GM12878 (cell line): Measurements from ENCODE around the gene ROBO1.

Experiments used
- EZH2 ChIP-seq: IDR thresholded peaks from 2 replicates; pipeline ENCODE4 v1.6.1; 2012; ENCODE audit warnings: low read depth, mild to moderate bottlenecking, control low read depth, inconsistent platforms, low read length, borderline replicate concordance; ENCODE audit not compliant: control insufficient read depth
- FOS ChIP-seq: IDR thresholded peaks from 3 replicates; pipeline ENCODE4 v1.6.1; 2011; ENCODE audit warnings: borderline replicate concordance; ENCODE audit not compliant: insufficient read length; ENCODE audit errors: extremely low read depth
- JUNB ChIP-seq: IDR thresholded peaks from 2 replicates; pipeline ENCODE4 v1.6.1; 2016; ENCODE audit warnings: antibody characterized with exemption, mild to moderate bottlenecking
- NR2C1 ChIP-seq: fragments of 450-650 bp; IDR thresholded peaks from 2 replicates; pipeline ENCODE4 v1.6.1; 2017; ENCODE audit warnings: antibody characterized with exemption, mild to moderate bottlenecking, moderate library complexity
- SRF ChIP-seq, 2 experiments: IDR thresholded peaks; 2 replicates each; pipeline ENCODE4 v1.6.1; 2011; ENCODE audit warnings: low read depth in 2 of 2, low read length in 2 of 2, mild to moderate bottlenecking in 1 of 2, moderate library complexity in 1 of 2
- SUZ12 ChIP-seq: fragments of 200-600 bp; sonication (generic); IDR thresholded peaks from one replicate; pipeline ENCODE4 v1.6.1; 2018; ENCODE audit warnings: antibody characterized with exemption, mild to moderate bottlenecking; ENCODE audit not compliant: unreplicated experiment
- TF ChIP-seq, protein P1 (sequence below), 3 experiments: IDR thresholded peaks in 2 of 3; conservative IDR thresholded peaks in 1 of 3; 2 replicates each; pipeline ENCODE4 v1.5.1; 2011; ENCODE audit warnings: low read depth in 3 of 3, low read length in 3 of 3, mild to moderate bottlenecking in 3 of 3, control low read depth in 2 of 3, moderate library complexity in 2 of 3, inconsistent platforms in 1 of 3, mixed read lengths in 1 of 3; ENCODE audit not compliant: control insufficient read depth in 2 of 3, insufficient read depth in 1 of 3; ENCODE audit errors: extremely low read depth in 1 of 3

DNA sequence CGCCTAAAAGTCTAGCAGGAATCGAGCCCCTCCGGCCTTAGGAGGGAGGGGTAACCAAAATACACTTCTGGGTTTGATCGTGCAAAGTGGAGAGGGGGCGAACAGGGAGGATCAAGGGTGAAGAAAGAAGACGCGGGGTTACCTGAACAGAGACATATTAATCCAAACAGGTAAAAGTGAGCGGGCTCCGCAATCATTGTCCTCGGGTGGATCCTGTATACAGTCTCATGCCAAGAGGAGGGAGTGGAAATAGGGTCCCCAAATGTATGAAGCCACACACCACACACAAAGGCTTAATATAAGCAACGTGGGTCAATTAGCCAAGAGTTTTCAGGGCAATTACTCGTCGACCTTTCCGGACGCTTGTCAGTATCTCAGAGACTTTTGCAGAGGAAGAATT, 749.5 kb downstream of the ROBO1 start:
- no peak for TF ChIP-seq SUZ12
- no peak for TF ChIP-seq FOS
- no peak for TF ChIP-seq EZH2
- TF ChIP-seq, protein P1, sequence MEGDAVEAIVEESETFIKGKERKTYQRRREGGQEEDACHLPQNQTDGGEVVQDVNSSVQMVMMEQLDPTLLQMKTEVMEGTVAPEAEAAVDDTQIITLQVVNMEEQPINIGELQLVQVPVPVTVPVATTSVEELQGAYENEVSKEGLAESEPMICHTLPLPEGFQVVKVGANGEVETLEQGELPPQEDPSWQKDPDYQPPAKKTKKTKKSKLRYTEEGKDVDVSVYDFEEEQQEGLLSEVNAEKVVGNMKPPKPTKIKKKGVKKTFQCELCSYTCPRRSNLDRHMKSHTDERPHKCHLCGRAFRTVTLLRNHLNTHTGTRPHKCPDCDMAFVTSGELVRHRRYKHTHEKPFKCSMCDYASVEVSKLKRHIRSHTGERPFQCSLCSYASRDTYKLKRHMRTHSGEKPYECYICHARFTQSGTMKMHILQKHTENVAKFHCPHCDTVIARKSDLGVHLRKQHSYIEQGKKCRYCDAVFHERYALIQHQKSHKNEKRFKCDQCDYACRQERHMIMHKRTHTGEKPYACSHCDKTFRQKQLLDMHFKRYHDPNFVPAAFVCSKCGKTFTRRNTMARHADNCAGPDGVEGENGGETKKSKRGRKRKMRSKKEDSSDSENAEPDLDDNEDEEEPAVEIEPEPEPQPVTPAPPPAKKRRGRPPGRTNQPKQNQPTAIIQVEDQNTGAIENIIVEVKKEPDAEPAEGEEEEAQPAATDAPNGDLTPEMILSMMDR (IDR thresholded peaks at IDR 0.05 in 2 of 3, conservative IDR thresholded peaks at IDR 0.05 in 1 of 3; ENCODE audit: control insufficient read depth in 2 of 3, extremely low read depth in 1 of 3, insufficient read depth in 1 of 3, low read depth in 3 of 3, low read length in 3 of 3), result no peak
- TF ChIP-seq SRF (IDR thresholded peaks at IDR 0.05; ENCODE audit: low read depth in 2 of 2, low read length in 2 of 2), result no peak
- TF ChIP-seq JUNB, result no peak
- TF ChIP-seq NR2C1, result no peak
